Smooth muscle cell (in vitro differentiated cells): ENCODE data around the gene GRB7. TPM values are rescaled to one million over a fixed set of nuclear protein-coding genes. Genes with fewer than 3 reads are reported as not detected.

Experiments
- DNase-seq: peaks from one replicate; lab custom pipeline; 2025; ENCODE audit not compliant: unreplicated experiment; lab: John Stamatoyannopoulos, UW
- H2AFZ ChIP-seq: fragments of 200-600 bp; sonication (generic); 2 replicates; pipeline ENCODE4 v1.6.0; 2016; ENCODE audit warnings: antibody characterized with exemption, low read depth, mild to moderate bottlenecking
- H3F3A ChIP-seq: fragments of 200-600 bp; sonication (generic); 2 replicates; pipeline ENCODE4 v1.6.0; 2017; ENCODE audit warnings: antibody characterized with exemption, low read depth
- H3K27ac ChIP-seq: fragments of 200-600 bp; sonication (generic); 2 replicates; pipeline ENCODE4 v1.5.1; 2016; ENCODE audit warnings: low read depth, mild to moderate bottlenecking
- H3K27me3 ChIP-seq: fragments of 200-600 bp; sonication (generic); 2 replicates; pipeline ENCODE4 v1.6.1; 2016; ENCODE audit warnings: low read depth, mild to moderate bottlenecking
- H3K36me3 ChIP-seq: fragments of 200-600 bp; sonication (generic); 2 replicates; pipeline ENCODE4 v1.5.1; 2016; ENCODE audit warnings: low read depth
- H3K4me1 ChIP-seq: fragments of 200-600 bp; sonication (generic); 2 replicates; pipeline ENCODE4 v1.5.1; 2016; ENCODE audit warnings: low read depth
- H3K4me2 ChIP-seq: fragments of 200-600 bp; sonication (generic); 2 replicates; pipeline ENCODE4 v1.6.0; 2016; ENCODE audit warnings: mild to moderate bottlenecking
- H3K4me3 ChIP-seq: fragments of 200-600 bp; sonication (generic); 2 replicates; pipeline ENCODE4 v1.5.1; 2016; ENCODE audit warnings: mild to moderate bottlenecking
- H3K79me2 ChIP-seq: fragments of 200-600 bp; sonication (generic); 2 replicates; pipeline ENCODE4 v1.6.0; 2016; ENCODE audit warnings: low read depth, mild to moderate bottlenecking
- H3K9ac ChIP-seq: fragments of 200-600 bp; sonication (generic); 2 replicates; pipeline ENCODE4 v1.6.0; 2016; ENCODE audit warnings: low read depth
- H3K9me3 ChIP-seq: fragments of 200-600 bp; sonication (generic); replicated peaks from 2 replicates; pipeline ENCODE4 v1.5.1; 2016; ENCODE audit warnings: low read depth
- H4K20me1 ChIP-seq: fragments of 200-600 bp; sonication (generic); 2 replicates; pipeline ENCODE4 v1.6.0; 2016; ENCODE audit warnings: low read depth
- WGBS: methylation state at CpG from one replicate; pipeline ENCODE4 v1.1.7; 2016; ENCODE audit warnings: low lambda C conversion rate; 5-methylcytosine and 5-hydroxymethylcytosine counted together
- polyA plus RNA-seq: library from polyadenylated mRNA; unstranded; fragments of >200 nt; fragmentation: Nextera tagmentation; extraction: Ambion mirVana; gene quantifications from 2 replicates; pipeline ENCODE4 v1.2.1, GENCODE V29; 2016
- total RNA-seq: library from RNA; depleted of rRNA; stranded (reverse); fragments of >200 nt; gene quantifications from 2 replicates; pipeline ENCODE4 v1.2.3, GENCODE V29; 2014
- TF ChIP-seq, protein P1 (sequence below): fragments of 200-600 bp; sonication (generic); IDR thresholded peaks from 2 replicates; pipeline ENCODE4 v1.5.1; 2017; ENCODE audit warnings: borderline replicate concordance, mild to moderate bottlenecking, antibody characterized with exemption; ENCODE audit not compliant: insufficient read depth, poor library complexity, severe bottlenecking

GRB7 gene
- total and polyA plus RNA-seq, 2 experiments from 2014 or later: 2.7 to 4.1 TPM

DNA sequence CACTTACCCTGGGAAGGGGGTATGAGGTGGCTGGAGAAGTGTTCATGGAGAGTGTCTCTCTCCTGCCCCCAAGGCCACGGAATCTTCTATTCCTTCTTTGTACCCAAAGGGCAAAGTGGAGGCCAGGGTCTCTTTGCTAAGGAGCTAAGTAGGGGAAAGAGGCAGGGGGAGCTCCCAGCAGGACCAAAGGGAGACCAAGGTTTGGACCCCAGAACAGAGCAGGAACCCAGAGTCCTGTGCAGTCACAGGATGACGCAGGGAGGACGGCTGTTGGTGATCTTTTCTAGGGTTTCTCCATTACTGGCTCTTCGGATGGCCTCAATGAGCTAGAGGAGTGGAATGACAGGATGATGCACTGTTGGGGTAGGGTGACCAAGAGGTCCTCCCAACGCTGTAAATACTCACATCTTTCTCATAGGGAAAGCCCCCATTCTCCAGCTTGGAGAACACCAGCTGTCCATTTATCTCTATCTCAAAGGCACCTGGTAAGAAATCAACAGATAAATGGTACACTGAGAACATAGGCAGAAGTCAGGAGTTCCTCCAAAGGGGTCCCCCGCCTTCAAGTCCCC, 8.4 kb upstream of the GRB7 start:
- Histone ChIP-seq H3K36me3 (no peaks in the 10 kb centered on the region), H3K27me3 (no peaks in the 10 kb centered on the region), H3K79me2 (no peaks in the 10 kb centered on the region), H3K4me2 (peak overlapping the region; percentile 92), H3K4me1 (no peaks in the 10 kb centered on the region), H2AFZ (no peak overlapping the region), H3K9ac (no peak overlapping the region), H3K4me3 (peak overlapping the region; percentile 68), H3K27ac (no peak overlapping the region), H3F3A (peaks cover 8% of the 10 kb centered on the region), H3K9me3 (no peaks in the 10 kb centered on the region), H4K20me1 (no peaks in the 10 kb centered on the region)
- TF ChIP-seq, protein P1, sequence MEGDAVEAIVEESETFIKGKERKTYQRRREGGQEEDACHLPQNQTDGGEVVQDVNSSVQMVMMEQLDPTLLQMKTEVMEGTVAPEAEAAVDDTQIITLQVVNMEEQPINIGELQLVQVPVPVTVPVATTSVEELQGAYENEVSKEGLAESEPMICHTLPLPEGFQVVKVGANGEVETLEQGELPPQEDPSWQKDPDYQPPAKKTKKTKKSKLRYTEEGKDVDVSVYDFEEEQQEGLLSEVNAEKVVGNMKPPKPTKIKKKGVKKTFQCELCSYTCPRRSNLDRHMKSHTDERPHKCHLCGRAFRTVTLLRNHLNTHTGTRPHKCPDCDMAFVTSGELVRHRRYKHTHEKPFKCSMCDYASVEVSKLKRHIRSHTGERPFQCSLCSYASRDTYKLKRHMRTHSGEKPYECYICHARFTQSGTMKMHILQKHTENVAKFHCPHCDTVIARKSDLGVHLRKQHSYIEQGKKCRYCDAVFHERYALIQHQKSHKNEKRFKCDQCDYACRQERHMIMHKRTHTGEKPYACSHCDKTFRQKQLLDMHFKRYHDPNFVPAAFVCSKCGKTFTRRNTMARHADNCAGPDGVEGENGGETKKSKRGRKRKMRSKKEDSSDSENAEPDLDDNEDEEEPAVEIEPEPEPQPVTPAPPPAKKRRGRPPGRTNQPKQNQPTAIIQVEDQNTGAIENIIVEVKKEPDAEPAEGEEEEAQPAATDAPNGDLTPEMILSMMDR: no peak
- WGBS: 87% methylated on average over 6 of the region's 6 CpGs
- DNase-seq: no peak

DNA sequence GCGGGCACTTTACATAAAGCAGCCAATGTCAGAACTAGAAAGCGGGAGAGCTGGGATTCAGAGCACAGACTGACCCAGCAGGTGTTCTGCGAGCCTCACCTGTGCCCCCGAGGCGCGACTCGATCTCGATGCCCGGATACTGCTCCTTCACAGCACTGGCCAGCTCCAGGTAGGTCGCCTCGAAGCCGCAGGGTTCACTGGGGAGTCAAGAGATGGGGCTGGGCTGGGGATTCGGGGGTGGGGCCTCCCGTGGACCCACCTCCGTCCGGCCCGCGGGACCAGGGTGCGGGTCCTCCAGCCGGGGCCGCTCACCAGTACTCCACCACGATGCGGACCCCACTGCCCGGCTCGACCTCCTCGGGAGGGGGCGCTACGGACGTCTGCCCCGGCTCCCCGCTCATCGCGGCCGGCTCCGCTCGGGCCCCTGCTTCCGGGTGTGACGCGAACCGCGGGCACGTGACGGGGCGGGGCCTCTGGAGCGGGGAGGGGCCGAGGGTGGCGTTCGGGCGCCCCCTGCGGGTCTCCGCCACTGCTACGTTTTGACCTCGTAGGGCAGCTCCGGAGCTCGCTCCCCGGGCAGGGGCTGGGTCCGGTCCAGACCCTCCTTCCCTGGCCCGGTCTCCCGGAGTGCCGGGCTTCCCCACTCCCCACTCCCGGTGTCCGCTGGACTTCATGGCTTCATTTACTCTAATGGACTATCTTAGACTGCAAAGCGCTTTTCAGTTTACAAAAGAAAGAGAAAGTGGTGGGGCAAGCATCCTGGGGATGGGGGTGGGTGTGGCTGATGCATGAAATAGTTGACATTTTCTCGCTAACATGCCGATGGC, 7.4 kb upstream of the GRB7 start, which contains the start of gene MIEN1:
TSS of gene MIEN1 (minus strand) at position 438 of the 827 bp plus-strand sequence. CDS start at position 401, 37 bp downstream.
- peak within 1 kb of the TSS; percentile 68 for H3K4me3 ChIP-seq
- H4K20me1 ChIP-seq: no peaks in the 10 kb centered on the region
- H2AFZ ChIP-seq: peak within 1 kb of the TSS; percentile 81
- peak within 1 kb of the TSS; percentile 92 for H3K4me2 ChIP-seq
- peak within 1 kb of the TSS; percentile 25 for H3K27ac ChIP-seq
- no peaks in the 10 kb centered on the region for H3K36me3 ChIP-seq
- H3K4me1 ChIP-seq: no peaks in the 10 kb centered on the region
- no peaks in the 10 kb centered on the region for H3K27me3 ChIP-seq
- WGBS: 3% methylated on average over 52 of the region's 65 CpGs
- H3K79me2 ChIP-seq: no peaks in the 10 kb centered on the region
- H3K9ac ChIP-seq: peak within 1 kb of the TSS; percentile 76
- H3K9me3 ChIP-seq: no peaks in the 10 kb centered on the region
- DNase-seq: peak; percentile 83
- TF ChIP-seq, protein P1: peak; percentile 86
- H3F3A ChIP-seq: peaks cover 8% of the 10 kb centered on the region

- H3K9ac ChIP-seq: no peak overlapping the region
- peaks cover 8% of the 10 kb centered on the region for H3F3A ChIP-seq
- no peak for DNase-seq
- H3K79me2 ChIP-seq: no peaks in the 10 kb centered on the region
- H3K36me3 ChIP-seq: no peaks in the 10 kb centered on the region
- H3K4me1 ChIP-seq: no peaks in the 10 kb centered on the region
- 97% methylated on average over 3 of the region's 3 CpGs for WGBS
- no peaks in the 10 kb centered on the region for H4K20me1 ChIP-seq
- no peaks in the 10 kb centered on the region for H3K9me3 ChIP-seq
- TF ChIP-seq, protein P1: no peak
- no peak overlapping the region for H3K4me3 ChIP-seq
- H3K4me2 ChIP-seq: no peak overlapping the region
- H2AFZ ChIP-seq: no peak overlapping the region
- peaks cover 18% of the 10 kb centered on the region for H3K27me3 ChIP-seq
- H3K27ac ChIP-seq: no peak overlapping the region
Observed at GRCh38 chr17:39732586-39732985, 5.2 kb upstream of the GRB7 start.
